Activated naive CD8-positive, alpha-beta T cell treated with anti-CD3 and anti-CD28 coated beads, Interleukin-2, amount 50 U/mL, for 24 hours (primary cell): ENCODE measurements around the gene SEMA3A.

Experiments
- ATAC-seq: fragments of 150-1000 bp; cut with Tn5 transposase; one replicate; pipeline ENCODE4 v1.10.0; 2021
- DNase-seq: peaks from one replicate; pipeline ENCODE4 v3.0.0; 2021
- H3K27ac Mint-ChIP-seq: one replicate; pipeline ENCODE4 v1.8.0; 2021; ENCODE audit warnings: mild to moderate bottlenecking, mixed read lengths
- H3K27me3 Mint-ChIP-seq: one replicate; pipeline ENCODE4 v1.8.0; 2021; ENCODE audit warnings: mixed read lengths
- H3K36me3 Mint-ChIP-seq: one replicate; pipeline ENCODE4 v1.8.0; 2021; ENCODE audit warnings: low read depth, mixed read lengths
- H3K4me1 Mint-ChIP-seq: one replicate; pipeline ENCODE4 v1.8.0; 2021; ENCODE audit warnings: mixed read lengths
- H3K4me3 Mint-ChIP-seq: one replicate; pipeline ENCODE4 v1.8.0; 2021; ENCODE audit warnings: mild to moderate bottlenecking, moderate library complexity, mixed read lengths
- H3K9me3 Mint-ChIP-seq: one replicate; pipeline ENCODE4 v1.8.0; 2021; ENCODE audit warnings: mixed read lengths

SEMA3A gene

GRCh38 chr7:84210301-84210700 is 15.7 kb upstream of the SEMA3A start:
- no peak for ATAC-seq
- Mint-ChIP-seq H3K27me3 (no peaks in the 10 kb centered on the region), H3K9me3 (no peaks in the 10 kb centered on the region), H3K27ac (no peak overlapping the region), H3K4me1 (no peaks in the 10 kb centered on the region), H3K36me3 (no peaks in the 10 kb centered on the region), H3K4me3 (no peak overlapping the region)
- no peak for DNase-seq

- no peaks in the 10 kb centered on the region for H3K36me3 Mint-ChIP-seq
These were observed 14.4 kb upstream of the SEMA3A start for GRCh38 chr7:84209006-84209405.

GRCh38 chr7:84207615-84208014 is 13.0 kb upstream of the SEMA3A start:
- ATAC-seq (no peak), DNase-seq (no peak)
- H3K36me3 Mint-ChIP-seq, result no peaks in the 10 kb centered on the region
- no peak overlapping the region for H3K27ac Mint-ChIP-seq
- no peaks in the 10 kb centered on the region for H3K4me1 Mint-ChIP-seq
- H3K4me3 Mint-ChIP-seq, result no peak overlapping the region
- no peaks in the 10 kb centered on the region for H3K27me3 Mint-ChIP-seq
- no peaks in the 10 kb centered on the region for H3K9me3 Mint-ChIP-seq

More at GRCh38 chr7:84209006-84209405, 14.4 kb upstream of the SEMA3A start:
- no peak overlapping the region for H3K27ac Mint-ChIP-seq
- ATAC-seq (no peak), DNase-seq (no peak)
- no peaks in the 10 kb centered on the region for H3K4me1 Mint-ChIP-seq
- no peaks in the 10 kb centered on the region for H3K9me3 Mint-ChIP-seq
- H3K4me3 Mint-ChIP-seq, result no peak overlapping the region
- H3K27me3 Mint-ChIP-seq, result no peaks in the 10 kb centered on the region

GRCh38 chr7:84207025-84207424 is 12.4 kb upstream of the SEMA3A start:
- Mint-ChIP-seq H3K27me3 (no peaks in the 10 kb centered on the region), H3K27ac (no peak overlapping the region), H3K4me1 (no peaks in the 10 kb centered on the region), H3K36me3 (no peaks in the 10 kb centered on the region), H3K4me3 (no peak overlapping the region), H3K9me3 (no peaks in the 10 kb centered on the region)
- no peak for ATAC-seq
- DNase-seq, result no peak

GRCh38 chr7:84204655-84205054 is 10.1 kb upstream of the SEMA3A start:
- H3K9me3 Mint-ChIP-seq, result no peaks in the 10 kb centered on the region
- DNase-seq (no peak), ATAC-seq (no peak)
- peaks cover 2% of the 10 kb centered on the region for H3K4me1 Mint-ChIP-seq
- H3K4me3 Mint-ChIP-seq, result no peak overlapping the region
- no peaks in the 10 kb centered on the region for H3K27me3 Mint-ChIP-seq
- H3K27ac Mint-ChIP-seq, result no peak overlapping the region
- H3K36me3 Mint-ChIP-seq, result no peaks in the 10 kb centered on the region

GRCh38 chr7:84202855-84203254 is 8.3 kb upstream of the SEMA3A start:
- H3K4me1 Mint-ChIP-seq, result peaks cover 6% of the 10 kb centered on the region
- H3K36me3 Mint-ChIP-seq, result no peaks in the 10 kb centered on the region
- ATAC-seq, result no peak
- no peak for DNase-seq
- no peak overlapping the region for H3K27ac Mint-ChIP-seq
- no peak overlapping the region for H3K4me3 Mint-ChIP-seq
- no peaks in the 10 kb centered on the region for H3K27me3 Mint-ChIP-seq
- no peaks in the 10 kb centered on the region for H3K9me3 Mint-ChIP-seq

GRCh38 chr7:84200859-84201258 is 6.3 kb upstream of the SEMA3A start:
- H3K27me3 Mint-ChIP-seq, result no peaks in the 10 kb centered on the region
- DNase-seq, result no peak
- no peaks in the 10 kb centered on the region for H3K36me3 Mint-ChIP-seq
- no peak for ATAC-seq
- no peak overlapping the region for H3K27ac Mint-ChIP-seq
- peaks cover 8% of the 10 kb centered on the region for H3K4me1 Mint-ChIP-seq
- no peak overlapping the region for H3K4me3 Mint-ChIP-seq
- no peaks in the 10 kb centered on the region for H3K9me3 Mint-ChIP-seq

GRCh38 chr7:84199216-84199615 is 4.6 kb upstream of the SEMA3A start:
- H3K4me3 Mint-ChIP-seq, result no peak overlapping the region
- no peak overlapping the region for H3K27ac Mint-ChIP-seq
- ATAC-seq, result no peak
- H3K36me3 Mint-ChIP-seq, result no peaks in the 10 kb centered on the region
- peaks cover 11% of the 10 kb centered on the region for H3K27me3 Mint-ChIP-seq
- H3K4me1 Mint-ChIP-seq, result peaks cover 22% of the 10 kb centered on the region
- no peaks in the 10 kb centered on the region for H3K9me3 Mint-ChIP-seq
- no peak for DNase-seq

- Mint-ChIP-seq H3K4me3 (no peak overlapping the region), H3K27me3 (peaks cover 11% of the 10 kb centered on the region), H3K4me1 (peaks cover 30% of the 10 kb centered on the region), H3K36me3 (no peaks in the 10 kb centered on the region), H3K9me3 (no peaks in the 10 kb centered on the region), H3K27ac (no peak overlapping the region)
- no peak for ATAC-seq
- DNase-seq, result no peak
These were observed 1.5 kb upstream of the SEMA3A start for GRCh38 chr7:84196084-84196503.

- DNase-seq, result no peak
- peak overlapping the region; percentile 87 for H3K4me3 Mint-ChIP-seq
- H3K27ac Mint-ChIP-seq, result peak overlapping the region; percentile 46
- H3K4me1 Mint-ChIP-seq, result peaks cover 27% of the 10 kb centered on the region
- no peak for ATAC-seq
- H3K27me3 Mint-ChIP-seq, result peaks cover 11% of the 10 kb centered on the region
- H3K9me3 Mint-ChIP-seq, result no peaks in the 10 kb centered on the region
- H3K36me3 Mint-ChIP-seq, result no peaks in the 10 kb centered on the region
These were observed 889 bp upstream of the SEMA3A start for GRCh38 chr7:84195295-84196060.

- DNase-seq (no peak), ATAC-seq (no peak)
- H3K9me3 Mint-ChIP-seq, result no peaks in the 10 kb centered on the region
- peaks cover 24% of the 10 kb centered on the region for H3K4me1 Mint-ChIP-seq
- H3K4me3 Mint-ChIP-seq, result no peak overlapping the region
- H3K36me3 Mint-ChIP-seq, result no peaks in the 10 kb centered on the region
- no peak overlapping the region for H3K27ac Mint-ChIP-seq
- peaks cover 11% of the 10 kb centered on the region for H3K27me3 Mint-ChIP-seq
These were observed 842 bp downstream of the SEMA3A start for GRCh38 chr7:84193747-84194146.

- H3K27me3 Mint-ChIP-seq, result peaks cover 11% of the 10 kb centered on the region
- H3K9me3 Mint-ChIP-seq, result no peaks in the 10 kb centered on the region
- peaks cover 35% of the 10 kb centered on the region for H3K4me1 Mint-ChIP-seq
- no peak for DNase-seq
- no peak for ATAC-seq
- no peak overlapping the region for H3K4me3 Mint-ChIP-seq
- H3K36me3 Mint-ChIP-seq, result no peaks in the 10 kb centered on the region
- no peak overlapping the region for H3K27ac Mint-ChIP-seq
These were observed 2.7 kb downstream of the SEMA3A start for GRCh38 chr7:84191842-84192241.

- no peaks in the 10 kb centered on the region for H3K9me3 Mint-ChIP-seq
These were observed 3.3 kb downstream of the SEMA3A start for GRCh38 chr7:84191261-84191660.

GRCh38 chr7:84190016-84190705 is 4.4 kb downstream of the SEMA3A start:
- Mint-ChIP-seq H3K9me3 (no peaks in the 10 kb centered on the region), H3K4me3 (no peak overlapping the region), H3K27ac (no peak overlapping the region), H3K27me3 (peaks cover 5% of the 10 kb centered on the region), H3K36me3 (no peaks in the 10 kb centered on the region), H3K4me1 (peaks cover 28% of the 10 kb centered on the region)
- ATAC-seq, result no peak
- no peak for DNase-seq

More at GRCh38 chr7:84191261-84191660, 3.3 kb downstream of the SEMA3A start:
- Mint-ChIP-seq H3K4me3 (no peak overlapping the region), H3K4me1 (peaks cover 37% of the 10 kb centered on the region), H3K36me3 (no peaks in the 10 kb centered on the region), H3K27me3 (peaks cover 11% of the 10 kb centered on the region), H3K27ac (no peak overlapping the region)
- ATAC-seq, result no peak
- no peak for DNase-seq

GRCh38 chr7:84188786-84189405 is 5.7 kb downstream of the SEMA3A start:
- peaks cover 21% of the 10 kb centered on the region for H3K4me1 Mint-ChIP-seq
- H3K27ac Mint-ChIP-seq, result no peak overlapping the region
- H3K9me3 Mint-ChIP-seq, result no peaks in the 10 kb centered on the region
- DNase-seq, result no peak
- no peaks in the 10 kb centered on the region for H3K27me3 Mint-ChIP-seq
- no peaks in the 10 kb centered on the region for H3K36me3 Mint-ChIP-seq
- no peak for ATAC-seq
- H3K4me3 Mint-ChIP-seq, result no peak overlapping the region
